Activated naive CD4-positive, alpha-beta T cell treated with anti-CD3 and anti-CD28 coated beads, Interleukin-2, amount 50 U/mL, for 72 hours (primary cell): ENCODE results near the gene SLC44A1. TPM values are rescaled to one million over a fixed set of nuclear protein-coding genes. Genes with fewer than 3 reads are reported as not detected.

Experiments used
- ATAC-seq, 2 donors: fragments of 150-1000 bp; cut with Tn5 transposase; 2 replicates each; pipeline ENCODE4 v1.10.0; 2021; ENCODE audit warnings: mild to moderate bottlenecking in 2 of 2, moderate library complexity in 2 of 2
- DNase-seq, 2 donors: peaks; one replicate each; pipeline ENCODE4 v3.0.0; 2021 to 2022; ENCODE audit warnings: low spot score in 2 of 2
- H3K27ac Mint-ChIP-seq, 2 donors: one replicate each; pipeline ENCODE4 v1.8.0; 2022; ENCODE audit warnings: mild to moderate bottlenecking in 2 of 2, mixed read lengths in 2 of 2
- H3K36me3 Mint-ChIP-seq, 2 donors: one replicate each; pipeline ENCODE4 v1.8.0; 2022; ENCODE audit warnings: mixed read lengths in 2 of 2
- H3K9me3 Mint-ChIP-seq, 2 donors: one replicate each; pipeline ENCODE4 v1.8.0; 2022; ENCODE audit warnings: mixed read lengths in 2 of 2
- total RNA-seq, 2 donors: library from RNA; stranded (reverse); gene quantifications; one replicate each; pipeline ENCODE4 v1.2.3, GENCODE V29; 2022

SLC44A1 gene
- total RNA-seq, 2 donors from 2014 or later, result 6.0 to 11.2 TPM

DNA sequence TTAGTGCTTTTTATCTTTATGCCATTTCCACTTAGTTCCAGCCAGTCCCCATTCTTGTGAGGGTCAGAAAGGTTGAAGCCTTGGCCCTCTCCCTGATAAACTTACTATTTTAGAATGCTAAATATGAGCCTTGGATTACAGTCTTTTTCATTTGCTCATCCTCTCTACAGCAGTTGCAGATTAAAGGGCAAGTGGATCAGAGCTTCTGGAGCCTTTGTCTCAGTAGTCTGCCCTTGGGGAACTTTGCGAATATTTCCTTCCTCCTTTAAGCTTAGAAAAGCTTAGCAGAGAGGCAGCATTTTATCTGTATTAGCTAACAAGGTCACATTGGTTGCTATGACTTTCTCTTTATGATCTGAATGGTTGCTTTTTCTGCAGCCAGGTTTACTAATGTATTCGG is 214.9 kb downstream of the SLC44A1 start:
- DNase-seq (no peak), ATAC-seq (no peak)
- Mint-ChIP-seq H3K9me3 (peaks cover 0 to 15% of the 10 kb centered on the region in 2 donors), H3K36me3 (peaks cover 8 to 23% of the 10 kb centered on the region in 2 donors), H3K27ac (no peak overlapping the region)

DNA sequence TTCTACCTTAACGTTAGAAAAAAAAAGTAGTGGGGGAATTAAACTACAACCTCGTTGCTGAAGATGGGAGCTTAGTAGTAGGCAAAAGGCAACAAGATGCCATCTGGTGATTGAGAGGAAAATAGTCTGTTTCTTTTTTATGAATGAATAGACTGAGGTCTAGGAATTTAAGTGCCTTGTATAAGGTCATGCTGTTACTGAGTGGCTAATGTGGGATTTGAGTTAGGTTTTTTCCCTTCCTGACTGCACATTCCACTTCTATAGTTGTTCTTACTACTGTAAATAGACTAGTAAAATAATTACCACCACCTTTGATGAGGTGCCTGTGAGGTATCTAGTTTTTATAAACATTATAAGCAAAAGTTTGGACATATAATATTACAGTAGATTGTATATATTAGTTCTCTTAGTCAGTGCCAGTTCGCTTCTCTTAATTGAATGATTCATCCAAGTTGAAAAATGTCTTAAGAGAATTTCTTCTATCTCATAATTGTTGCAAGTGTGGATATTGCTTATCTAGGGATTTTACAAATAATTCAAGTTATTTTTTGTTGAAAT is 222.5 kb downstream of the SLC44A1 start:
- Mint-ChIP-seq H3K27ac (no peak overlapping the region), H3K36me3 (no peaks in the 10 kb centered on the region), H3K9me3 (no peaks in the 10 kb centered on the region)
- no peak for ATAC-seq
- no peak for DNase-seq

DNA sequence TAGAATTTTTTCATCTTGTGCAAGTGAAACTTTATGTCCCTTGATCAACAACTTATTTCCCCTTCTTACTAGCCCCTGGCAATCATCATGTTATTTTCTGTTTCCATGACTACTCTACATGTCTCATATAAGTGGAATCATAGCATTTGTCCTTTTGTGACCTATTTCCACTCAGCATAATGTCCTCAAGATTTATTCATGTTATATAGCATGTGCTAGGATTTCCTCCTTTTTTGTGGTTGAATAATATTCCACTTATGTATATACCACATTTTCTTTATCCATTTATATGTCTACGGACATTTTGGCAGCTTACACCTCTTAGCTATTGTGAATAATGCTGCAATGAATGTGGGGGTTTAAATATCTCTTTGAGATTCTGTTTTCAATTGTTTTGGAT is 224.4 kb downstream of the SLC44A1 start:
- H3K9me3 Mint-ChIP-seq, result no peaks in the 10 kb centered on the region
- ATAC-seq (no peak), DNase-seq (no peak)
- H3K36me3 Mint-ChIP-seq, result no peaks in the 10 kb centered on the region
- no peak overlapping the region for H3K27ac Mint-ChIP-seq

DNA sequence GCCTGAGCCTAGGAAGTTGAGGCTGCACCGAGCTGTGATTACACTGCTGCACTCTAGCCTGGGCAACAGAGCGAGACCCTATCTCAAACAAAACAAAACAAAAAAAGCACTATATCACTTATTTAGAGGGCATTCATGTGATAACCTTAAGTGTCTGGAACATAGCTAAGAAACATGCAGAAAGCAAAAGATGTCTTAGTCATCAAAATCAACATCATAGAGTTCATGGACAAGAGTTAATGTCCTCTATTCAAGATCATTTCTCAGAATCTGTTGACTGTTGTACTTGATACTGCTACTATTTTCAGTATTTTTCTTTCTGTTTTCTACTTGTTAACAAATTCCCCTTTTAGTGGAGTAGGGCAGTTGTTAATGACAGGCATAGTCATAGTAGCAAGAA is 228.8 kb downstream of the SLC44A1 start:
- no peak for DNase-seq
- Mint-ChIP-seq H3K27ac (no peak overlapping the region), H3K9me3 (no peaks in the 10 kb centered on the region), H3K36me3 (no peaks in the 10 kb centered on the region)
- no peak for ATAC-seq

DNA sequence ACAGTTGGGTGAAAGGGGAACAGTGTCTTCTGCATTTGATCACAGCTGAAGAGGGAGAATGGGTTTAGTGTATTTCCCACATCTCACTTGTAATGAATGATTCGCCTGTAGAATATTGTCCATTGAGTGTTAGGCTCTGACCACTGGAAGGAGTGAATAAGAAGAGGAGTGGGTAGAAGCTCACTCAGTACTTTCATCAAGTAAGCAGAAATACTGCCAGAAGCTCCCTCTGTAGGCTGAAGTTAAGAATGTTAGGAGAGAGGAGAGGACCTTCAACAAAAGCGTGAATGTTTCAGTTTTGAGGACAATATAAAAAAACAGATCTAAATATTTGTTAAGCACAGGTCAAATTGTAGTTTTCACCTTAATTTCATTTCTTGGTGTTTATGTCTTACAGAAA is 230.9 kb downstream of the SLC44A1 start:
- Mint-ChIP-seq H3K27ac (no peak overlapping the region), H3K36me3 (no peaks in the 10 kb centered on the region), H3K9me3 (no peaks in the 10 kb centered on the region)
- ATAC-seq, result no peak
- no peak for DNase-seq

DNA sequence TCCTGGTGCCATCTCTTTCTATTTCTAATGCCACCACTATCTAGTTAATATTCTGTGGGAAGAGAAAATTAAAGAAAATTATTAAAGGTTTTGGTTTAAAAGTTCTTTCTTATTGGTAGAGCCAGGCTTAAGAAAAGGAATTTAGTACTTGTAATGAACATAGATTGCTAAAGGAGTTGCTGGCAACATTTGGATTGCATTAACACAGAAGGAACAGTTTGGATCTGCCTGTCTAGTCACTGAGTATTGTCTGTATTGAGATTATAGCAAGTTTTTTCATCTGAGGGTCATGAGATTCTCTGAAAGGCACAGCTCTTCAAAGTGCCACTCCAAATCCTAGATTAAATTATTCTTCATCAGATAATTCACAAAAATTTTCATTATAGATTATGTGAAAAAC is 235.4 kb downstream of the SLC44A1 start:
- no peaks in the 10 kb centered on the region for H3K36me3 Mint-ChIP-seq
- H3K27ac Mint-ChIP-seq, result no peak overlapping the region
- ATAC-seq, result no peak
- no peak for DNase-seq
- H3K9me3 Mint-ChIP-seq, result no peaks in the 10 kb centered on the region

DNA sequence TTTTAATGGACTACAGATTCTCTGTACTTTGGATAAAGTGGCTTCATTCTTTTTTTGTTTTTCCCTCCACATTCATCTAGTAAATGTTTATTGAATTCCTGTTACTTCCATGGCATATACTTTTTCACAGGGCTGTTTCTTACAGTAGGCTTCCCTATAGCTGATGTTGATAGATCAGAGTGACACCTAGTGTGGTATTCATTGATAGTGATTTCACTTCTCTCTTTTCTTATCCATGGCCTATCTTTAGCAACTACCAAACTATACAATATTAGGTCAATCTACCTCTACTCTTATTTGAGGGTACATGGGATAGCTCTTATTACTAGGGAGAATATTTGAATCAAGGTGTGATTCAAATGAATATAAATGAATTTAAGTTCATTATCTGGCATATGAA is 239.2 kb downstream of the SLC44A1 start:
- ATAC-seq (no peak), DNase-seq (no peak)
- Mint-ChIP-seq H3K36me3 (no peaks in the 10 kb centered on the region), H3K9me3 (no peaks in the 10 kb centered on the region), H3K27ac (no peak overlapping the region)

DNA sequence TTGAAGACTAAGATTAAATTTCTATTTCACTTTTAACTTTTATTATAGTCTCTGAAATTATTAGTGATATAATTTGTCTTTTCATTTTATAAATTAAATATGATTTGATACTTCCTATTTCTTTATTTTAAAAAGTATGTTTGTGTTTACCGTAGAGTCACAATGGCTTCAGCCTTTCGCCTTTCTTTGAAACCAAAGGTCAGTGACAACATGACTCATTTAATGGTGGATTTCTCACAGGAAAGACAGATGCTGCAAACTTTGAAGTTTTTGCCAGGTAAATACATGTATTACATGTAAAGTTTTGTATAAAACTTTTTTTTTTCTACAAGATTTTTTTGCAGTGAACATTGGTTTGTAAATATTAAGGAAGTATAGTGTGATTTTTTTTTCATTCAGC is 239.8 kb downstream of the SLC44A1 start:
- no peaks in the 10 kb centered on the region for H3K9me3 Mint-ChIP-seq
- no peaks in the 10 kb centered on the region for H3K36me3 Mint-ChIP-seq
- no peak overlapping the region for H3K27ac Mint-ChIP-seq
- ATAC-seq (no peak), DNase-seq (no peak)

DNA sequence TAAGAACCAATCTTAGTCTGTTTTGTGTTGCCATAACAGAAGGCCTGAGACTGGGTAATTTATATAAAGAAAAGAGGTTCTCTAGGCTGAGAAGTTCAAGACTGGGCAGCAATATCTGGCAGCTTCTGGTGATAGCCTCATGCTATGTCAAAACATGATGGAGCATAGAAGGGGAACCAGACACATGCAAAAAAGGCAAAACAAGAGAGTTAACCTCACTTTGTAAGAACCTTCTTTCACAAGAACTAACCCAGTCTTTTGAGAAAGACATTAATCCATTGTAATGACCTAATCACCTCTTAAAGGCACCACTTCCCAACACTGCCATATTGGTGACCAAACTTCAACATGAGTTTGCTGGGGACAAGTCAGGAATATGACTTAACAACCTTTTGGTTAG is 240.7 kb downstream of the SLC44A1 start:
- ATAC-seq, result no peak
- H3K27ac Mint-ChIP-seq, result no peak overlapping the region
- no peaks in the 10 kb centered on the region for H3K36me3 Mint-ChIP-seq
- H3K9me3 Mint-ChIP-seq, result no peaks in the 10 kb centered on the region
- no peak for DNase-seq

Other genes starting within 250 kb of the SLC44A1 start
- 1 to 10 TPM in 1 of 2 donors, under 1 TPM in 1; 0.61 to 3.9 TPM for gene FSD1L, start 203.4 kb downstream of the SLC44A1 start, total RNA-seq